ENCODE results near the gene PTBP1. TPM values are rescaled to one million over a fixed set of nuclear protein-coding genes. Genes with fewer than 3 reads are reported as not detected.

The PTBP1 gene
- total RNA-seq, 1 donor = 109 TPM

DNA sequence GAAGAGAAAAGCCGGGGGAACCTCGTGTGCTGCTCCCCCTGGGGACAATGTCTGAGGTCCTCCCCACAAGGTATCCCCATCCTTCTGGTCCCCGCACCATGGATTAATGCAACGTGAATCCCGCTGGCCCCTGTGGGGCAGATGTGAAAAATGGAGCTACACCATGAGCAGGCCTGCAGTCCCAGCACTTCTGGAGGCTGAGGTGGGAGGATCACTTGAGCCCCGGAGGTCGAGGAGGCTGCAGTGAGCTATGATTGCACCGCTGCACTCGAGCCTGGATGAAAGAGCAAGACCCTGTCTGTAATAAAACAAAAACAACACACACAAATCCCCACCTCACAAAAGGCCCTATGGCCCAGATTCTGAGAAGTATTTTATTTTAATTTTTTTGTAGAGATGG, 61.0 kb downstream of the PTBP1 start:
- H3K4me3 ChIP-seq (ENCODE audit: low read length) = no peak overlapping the region
- H3K4me1 ChIP-seq (ENCODE audit: insufficient read depth, low read length) = peaks cover 41% of the 10 kb centered on the region
- no peaks in the 10 kb centered on the region for H3K27me3 ChIP-seq (ENCODE audit: insufficient read depth, low read length)
- no peaks in the 10 kb centered on the region for H3K9me3 ChIP-seq (ENCODE audit: low read depth, low read length)

DNA sequence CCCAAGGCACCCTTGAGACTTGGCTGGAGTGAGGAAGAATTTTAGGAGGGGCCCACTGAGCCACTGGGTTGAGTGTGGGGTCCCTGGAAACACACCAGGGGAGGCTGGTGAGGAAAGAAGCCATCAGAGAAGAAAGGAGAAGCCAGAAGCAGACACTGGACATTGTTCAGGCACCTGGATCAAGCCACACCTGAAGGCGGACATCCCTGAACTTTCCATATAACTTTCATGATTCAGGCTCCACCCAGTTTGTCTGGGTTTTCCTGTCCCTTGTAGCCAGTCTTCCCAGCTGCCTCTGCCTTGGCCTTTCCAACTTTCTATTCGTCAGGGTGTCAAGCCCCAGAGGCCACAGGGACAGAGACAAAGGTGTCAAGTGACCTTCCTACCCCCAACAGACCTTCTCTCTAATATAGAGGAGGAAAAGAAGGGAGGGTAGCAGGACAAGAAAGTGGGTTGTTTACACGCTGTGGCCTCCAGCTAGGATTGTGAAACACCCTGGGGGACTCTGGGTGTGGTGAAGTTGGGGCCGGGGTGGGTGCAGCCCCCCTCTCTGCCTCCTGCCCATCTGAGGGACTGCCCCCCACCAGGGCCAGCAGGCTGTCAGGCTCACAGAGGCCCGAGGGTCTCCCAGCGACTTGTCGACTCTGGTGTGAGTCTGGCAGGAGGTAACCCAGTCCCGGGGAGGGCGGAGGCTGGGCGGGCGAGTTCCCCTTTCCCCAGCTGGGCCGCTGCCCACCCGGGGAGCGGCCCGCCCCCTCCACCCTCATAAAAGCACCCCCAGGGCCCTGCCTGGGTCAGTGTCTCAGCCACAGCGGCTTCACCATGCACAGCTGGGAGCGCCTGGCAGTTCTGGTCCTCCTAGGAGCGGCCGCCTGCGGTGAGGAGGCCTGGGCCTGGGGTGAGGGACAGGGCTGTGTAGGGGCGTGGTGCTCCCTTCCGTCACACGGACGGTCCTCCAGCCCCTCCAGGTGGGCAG, 61.9 kb downstream of the PTBP1 start, which contains the start of gene CFD:
TSS of gene CFD (plus strand) at position 797 of the 976 bp plus-strand sequence. CDS start at position 823, 26 bp downstream.
- peak within 1 kb of the TSS; percentile 38 for H3K4me3 ChIP-seq (ENCODE audit: low read length)
- peaks cover 49% of the 10 kb centered on the region for H3K4me1 ChIP-seq (ENCODE audit: insufficient read depth, low read length)
- no peaks in the 10 kb centered on the region for H3K9me3 ChIP-seq (ENCODE audit: low read depth, low read length)
- no peaks in the 10 kb centered on the region for H3K27me3 ChIP-seq (ENCODE audit: insufficient read depth, low read length)

DNA sequence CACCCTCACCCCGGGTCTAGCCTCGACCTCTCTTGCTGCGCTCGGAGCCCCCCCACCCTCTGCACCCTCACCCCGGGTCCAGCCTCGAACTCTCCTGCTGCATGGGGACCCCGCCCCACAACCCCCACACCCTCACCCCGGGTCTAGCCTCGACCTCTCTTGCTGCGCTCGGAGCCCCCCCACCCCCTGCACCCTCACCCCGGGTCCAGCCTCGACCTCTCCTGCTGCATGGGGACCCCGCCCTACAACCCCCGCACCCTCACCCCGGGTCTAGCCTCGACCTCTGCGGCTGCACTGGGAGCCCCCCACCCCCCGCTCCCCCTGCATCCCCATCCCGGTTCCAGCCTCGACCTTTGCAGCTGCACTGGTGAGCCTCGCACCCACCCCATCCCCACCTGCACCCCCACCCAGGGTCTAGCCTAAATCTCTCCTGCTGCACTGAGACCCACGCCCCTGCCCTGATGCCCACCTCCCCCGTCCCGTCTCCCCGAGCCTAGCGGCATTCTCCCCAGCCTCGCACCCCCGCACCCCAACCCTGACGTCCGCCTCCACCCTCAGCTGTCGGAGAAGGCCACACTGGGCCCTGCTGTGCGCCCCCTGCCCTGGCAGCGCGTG, 64.0 kb downstream of the PTBP1 start:
- H3K27me3 ChIP-seq (ENCODE audit: insufficient read depth, low read length) = no peaks in the 10 kb centered on the region
- no peak overlapping the region for H3K4me3 ChIP-seq (ENCODE audit: low read length)
- H3K9me3 ChIP-seq (ENCODE audit: low read depth, low read length) = no peaks in the 10 kb centered on the region
- H3K4me1 ChIP-seq (ENCODE audit: insufficient read depth, low read length) = peaks cover 51% of the 10 kb centered on the region

Other genes with a start within 250 kb of the PTBP1 start
- 94.2 TPM for gene BSG, start 224.9 kb upstream of the PTBP1 start, total RNA-seq
- 0.21 TPM for gene HCN2, start 207.6 kb upstream of the PTBP1 start, total RNA-seq
- gene POLRMT, start 163.9 kb upstream of the PTBP1 start, total RNA-seq = 16.8 TPM
- 0.10 TPM for gene FGF22, start 157.6 kb upstream of the PTBP1 start, total RNA-seq
- gene RNF126, start 134.2 kb upstream of the PTBP1 start, total RNA-seq = 80.6 TPM
- 0.73 TPM for gene FSTL3, start 121.1 kb upstream of the PTBP1 start, total RNA-seq
- 5.4 TPM for gene PRSS57, start 102.0 kb upstream of the PTBP1 start, total RNA-seq
- gene PALM, start 88.5 kb upstream of the PTBP1 start, total RNA-seq = not detected
- not detected for gene MISP, start 46.3 kb upstream of the PTBP1 start, total RNA-seq
- gene PLPPR3, start 24.5 kb downstream of the PTBP1 start, total RNA-seq = not detected
- gene AZU1, start 30.4 kb downstream of the PTBP1 start, total RNA-seq = 0.31 TPM
- gene PRTN3, start 43.5 kb downstream of the PTBP1 start, total RNA-seq = 0.31 TPM
- gene ELANE, start 54.9 kb downstream of the PTBP1 start, total RNA-seq = 0.63 TPM
- 148 TPM for gene CFD, start 62.2 kb downstream of the PTBP1 start, total RNA-seq
- gene MED16, start 95.7 kb downstream of the PTBP1 start, total RNA-seq = 15.2 TPM
- gene RNU6-9, start 96.0 kb downstream of the PTBP1 start, total RNA-seq = not detected
- gene R3HDM4, start 115.8 kb downstream of the PTBP1 start, total RNA-seq = 134 TPM
- 0.10 TPM for gene KISS1R, start 119.9 kb downstream of the PTBP1 start, total RNA-seq
- 8.0 TPM for gene ARID3A, start 128.6 kb downstream of the PTBP1 start, total RNA-seq
- gene WDR18, start 186.9 kb downstream of the PTBP1 start, total RNA-seq = 15.1 TPM
- 0.21 TPM for gene GRIN3B, start 203.0 kb downstream of the PTBP1 start, total RNA-seq
- 83.0 TPM for gene TMEM259, start 223.7 kb downstream of the PTBP1 start, total RNA-seq
- not detected for gene RNU6-2, start 224.1 kb downstream of the PTBP1 start, total RNA-seq
- 152 TPM for gene CNN2, start 229.2 kb downstream of the PTBP1 start, total RNA-seq
- 28.2 TPM for gene ABCA7, start 242.7 kb downstream of the PTBP1 start, total RNA-seq

All from mononuclear cell (primary cell).